Activated B cell treated with CpG ODN at 0.5 μM for 24 hours (primary cell): ENCODE results near the gene SLC2A8. TPM values are rescaled to one million over a fixed set of nuclear protein-coding genes. Genes with fewer than 3 reads are reported as not detected.

Source experiments
- ATAC-seq: fragments of 200-7000 bp; cut with Tn5 transposase; one replicate; pipeline ENCODE4 v1.10.0; 2021; ENCODE audit warnings: low read depth, mild to moderate bottlenecking, moderate library complexity
- CTCF ChIA-PET: fragments of 350-600 bp; sonication (Branson Sonifier 250); formaldehyde crosslinking; loops from one replicate; lab custom pipeline; 2021; ENCODE audit warnings: antibody characterized with exemption; lab: Charles Lee
- POLR2A ChIA-PET: fragments of 350-600 bp; sonication (Branson Sonifier 250); formaldehyde crosslinking; loops from one replicate; lab custom pipeline; 2021; ENCODE audit warnings: antibody characterized with exemption; lab: Charles Lee
- DNase-seq: peaks from one replicate; pipeline ENCODE4 v3.0.0; 2022
- H3K27ac Mint-ChIP-seq: one replicate; pipeline ENCODE4 v1.8.0; 2020; ENCODE audit warnings: mixed read lengths
- H3K27me3 Mint-ChIP-seq: one replicate; pipeline ENCODE4 v1.8.0; 2021; ENCODE audit warnings: mixed read lengths
- H3K36me3 Mint-ChIP-seq: one replicate; pipeline ENCODE4 v1.8.0; 2021; ENCODE audit warnings: low read depth, mixed read lengths
- H3K4me1 Mint-ChIP-seq: one replicate; pipeline ENCODE4 v1.8.0; 2021; ENCODE audit warnings: mixed read lengths
- H3K4me3 Mint-ChIP-seq: one replicate; pipeline ENCODE4 v1.8.0; 2020; ENCODE audit warnings: mild to moderate bottlenecking, mixed read lengths
- H3K9me3 Mint-ChIP-seq: one replicate; pipeline ENCODE4 v1.8.0; 2020; ENCODE audit warnings: mixed read lengths
- intact Hi-C: fragments of 100-400 bp; cut with micrococcal nuclease; formaldehyde crosslinking; loops from one replicate; pipeline ENCODE4 v1.15.1; 2024
- total RNA-seq: library from RNA; stranded (reverse); gene quantifications from 2 replicates; pipeline ENCODE4 v1.2.3, GENCODE V29; 2022
- TF ChIP-seq, protein P1 (sequence below): fragments of 200-600 bp; IDR thresholded peaks from one replicate; pipeline ENCODE4 v1.8.0; 2022; ENCODE audit warnings: antibody characterized with exemption, mild to moderate bottlenecking

The SLC2A8 gene, protein sequence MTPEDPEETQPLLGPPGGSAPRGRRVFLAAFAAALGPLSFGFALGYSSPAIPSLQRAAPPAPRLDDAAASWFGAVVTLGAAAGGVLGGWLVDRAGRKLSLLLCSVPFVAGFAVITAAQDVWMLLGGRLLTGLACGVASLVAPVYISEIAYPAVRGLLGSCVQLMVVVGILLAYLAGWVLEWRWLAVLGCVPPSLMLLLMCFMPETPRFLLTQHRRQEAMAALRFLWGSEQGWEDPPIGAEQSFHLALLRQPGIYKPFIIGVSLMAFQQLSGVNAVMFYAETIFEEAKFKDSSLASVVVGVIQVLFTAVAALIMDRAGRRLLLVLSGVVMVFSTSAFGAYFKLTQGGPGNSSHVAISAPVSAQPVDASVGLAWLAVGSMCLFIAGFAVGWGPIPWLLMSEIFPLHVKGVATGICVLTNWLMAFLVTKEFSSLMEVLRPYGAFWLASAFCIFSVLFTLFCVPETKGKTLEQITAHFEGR
- 13.4 and 17.1 TPM in 2 replicates for total RNA-seq

DNA sequence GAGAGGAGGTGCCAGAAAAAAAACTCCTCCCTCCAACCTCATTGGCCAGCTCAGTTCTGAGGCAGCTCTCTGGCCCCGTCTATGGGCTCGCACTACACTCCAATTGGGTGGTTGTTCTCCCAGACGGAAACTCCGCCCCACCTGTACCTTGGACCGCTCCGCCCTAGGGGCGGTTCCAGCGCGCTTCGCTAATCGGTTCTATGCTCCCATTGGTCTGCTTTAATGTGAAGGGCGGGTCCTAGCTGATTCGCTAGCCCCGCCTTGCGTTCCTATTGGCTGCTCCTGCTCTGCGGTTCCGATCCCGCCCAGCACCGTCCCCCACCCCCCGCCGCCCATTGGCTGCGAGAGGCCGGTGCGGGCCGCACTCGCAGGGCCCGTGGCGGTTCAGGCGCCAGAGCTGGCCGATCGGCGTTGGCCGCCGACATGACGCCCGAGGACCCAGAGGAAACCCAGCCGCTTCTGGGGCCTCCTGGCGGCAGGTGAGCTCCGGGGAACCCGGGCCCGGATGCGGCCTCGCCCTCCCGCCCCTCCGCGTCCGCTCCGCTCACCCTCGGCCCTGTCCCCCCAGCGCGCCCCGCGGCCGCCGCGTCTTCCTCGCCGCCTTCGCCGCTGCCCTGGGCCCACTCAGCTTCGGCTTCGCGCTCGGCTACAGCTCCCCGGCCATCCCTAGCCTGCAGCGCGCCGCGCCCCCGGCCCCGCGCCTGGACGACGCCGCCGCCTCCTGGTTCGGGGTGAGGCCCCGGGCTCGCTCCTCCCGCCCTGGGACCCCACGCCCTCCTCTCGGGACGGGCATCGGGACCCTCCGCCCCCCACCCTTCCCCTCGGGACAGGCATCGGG lies at the start of gene SLC2A8:
Gene SLC2A8, plus strand, starts transcription at position 362 of the 838 bp plus-strand sequence. Its CDS starts 62 bp downstream, at position 424.
- H3K27me3 Mint-ChIP-seq: no peaks in the 10 kb centered on the region
- H3K9me3 Mint-ChIP-seq: no peaks in the 10 kb centered on the region
- H3K4me1 Mint-ChIP-seq: peaks cover 10% of the 10 kb centered on the region
- peak within 1 kb of the TSS; percentile 83 for H3K4me3 Mint-ChIP-seq
- TF ChIP-seq, protein P1, sequence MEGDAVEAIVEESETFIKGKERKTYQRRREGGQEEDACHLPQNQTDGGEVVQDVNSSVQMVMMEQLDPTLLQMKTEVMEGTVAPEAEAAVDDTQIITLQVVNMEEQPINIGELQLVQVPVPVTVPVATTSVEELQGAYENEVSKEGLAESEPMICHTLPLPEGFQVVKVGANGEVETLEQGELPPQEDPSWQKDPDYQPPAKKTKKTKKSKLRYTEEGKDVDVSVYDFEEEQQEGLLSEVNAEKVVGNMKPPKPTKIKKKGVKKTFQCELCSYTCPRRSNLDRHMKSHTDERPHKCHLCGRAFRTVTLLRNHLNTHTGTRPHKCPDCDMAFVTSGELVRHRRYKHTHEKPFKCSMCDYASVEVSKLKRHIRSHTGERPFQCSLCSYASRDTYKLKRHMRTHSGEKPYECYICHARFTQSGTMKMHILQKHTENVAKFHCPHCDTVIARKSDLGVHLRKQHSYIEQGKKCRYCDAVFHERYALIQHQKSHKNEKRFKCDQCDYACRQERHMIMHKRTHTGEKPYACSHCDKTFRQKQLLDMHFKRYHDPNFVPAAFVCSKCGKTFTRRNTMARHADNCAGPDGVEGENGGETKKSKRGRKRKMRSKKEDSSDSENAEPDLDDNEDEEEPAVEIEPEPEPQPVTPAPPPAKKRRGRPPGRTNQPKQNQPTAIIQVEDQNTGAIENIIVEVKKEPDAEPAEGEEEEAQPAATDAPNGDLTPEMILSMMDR: no peak
- DNase-seq (peak; percentile 93), ATAC-seq (peak; percentile 94)
- H3K36me3 Mint-ChIP-seq: no peaks in the 10 kb centered on the region
- H3K27ac Mint-ChIP-seq: peak within 1 kb of the TSS; percentile 35
- intact Hi-C loops: loop anchor here (1.0 to 5.0 kb wide), 6 partner anchors 27 to 456 kb away; partner anchors contain the start of genes LRSAM1, RPL12, STXBP1 and ZNF79
- POLR2A ChIA-PET: interaction anchor here (0.5 to 2.3 kb wide), 22 partner anchors 9 to 1742 kb away, joined by 3 to 44 read pairs (median 4); partner anchors contain the start of genes LRSAM1, RPL12, ST6GALNAC4 and URM1
- CTCF ChIA-PET: interaction anchor here (0.8 to 2.5 kb wide), 8 partner anchors 58 to 483 kb away, joined by 3 to 23 read pairs (median 3); partner anchors contain the start of gene RALGPS1

DNA sequence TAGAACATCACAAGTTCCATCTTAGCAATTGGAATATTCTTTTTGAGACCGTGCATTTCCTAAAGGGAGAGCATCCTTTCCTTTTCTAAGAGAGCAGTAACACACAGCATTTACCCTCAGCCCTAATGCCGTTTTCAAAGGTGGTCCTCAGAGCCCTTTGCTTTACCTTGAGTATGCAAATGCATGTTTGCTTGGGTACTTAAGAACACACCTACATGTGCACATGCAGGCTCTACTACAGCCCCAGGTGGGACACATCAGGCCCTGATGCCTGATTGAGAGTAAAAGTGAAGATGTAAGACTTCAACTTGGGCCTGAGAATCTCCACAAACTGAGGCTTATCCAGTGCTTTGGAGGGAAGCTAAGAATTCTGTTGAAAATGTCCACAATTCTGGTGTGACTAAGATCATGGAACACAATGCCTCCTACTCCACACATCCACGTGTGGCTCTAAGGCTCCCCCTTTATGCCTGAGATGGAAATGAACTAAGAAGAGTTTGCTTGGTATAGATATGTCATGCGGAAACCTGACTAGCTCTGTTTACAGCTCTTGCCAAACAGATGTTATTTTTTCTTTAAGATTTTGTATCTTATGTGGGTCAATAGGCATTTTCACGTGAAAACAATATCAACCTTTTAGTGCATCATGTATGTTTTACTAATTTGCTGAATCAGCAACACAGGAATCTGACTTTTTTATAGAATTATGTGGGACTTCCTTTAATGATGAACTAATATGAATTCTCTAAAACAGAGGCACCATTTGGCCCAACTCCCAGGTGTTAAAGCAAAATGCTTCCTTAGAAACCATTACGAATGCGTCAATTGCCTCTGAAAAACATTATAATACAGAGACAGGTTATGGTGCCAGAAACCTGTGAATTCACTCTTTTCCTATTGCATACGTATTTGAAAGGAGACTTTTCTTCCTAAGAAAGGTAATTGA lies 48.9 kb upstream of the SLC2A8 start:
- no peak for DNase-seq

DNA sequence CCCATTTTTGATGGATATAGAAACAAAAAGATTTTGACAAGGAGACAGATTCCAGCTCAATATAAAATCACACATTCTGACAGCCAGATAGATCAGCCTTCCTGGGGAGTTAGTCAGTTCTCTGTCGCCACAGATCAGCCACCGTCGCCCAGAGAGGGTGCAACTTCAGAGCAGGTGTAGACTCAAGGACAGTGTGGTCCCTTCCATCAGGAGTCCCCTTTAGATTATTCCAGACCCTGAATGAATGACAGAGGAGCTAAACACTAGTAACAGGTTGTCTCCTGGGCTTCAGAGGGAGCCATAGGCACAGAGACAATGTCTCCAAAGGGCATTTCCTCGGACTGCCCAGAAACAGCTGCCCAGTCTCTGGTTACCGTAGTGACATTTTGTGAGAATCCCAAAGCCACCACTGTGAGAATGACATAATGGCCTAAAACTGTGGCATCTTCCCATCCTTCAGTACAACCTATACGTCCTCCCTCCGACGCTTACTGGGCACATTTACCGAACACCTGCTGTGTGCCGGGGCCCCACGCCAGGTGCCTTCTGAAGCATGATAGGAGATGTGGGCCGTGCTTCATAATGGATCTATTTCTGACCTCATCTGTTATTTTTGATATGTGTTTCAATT lies 47.4 kb upstream of the SLC2A8 start:
- Mint-ChIP-seq H3K4me3 (no peak overlapping the region), H3K27ac (no peak overlapping the region), H3K36me3 (no peaks in the 10 kb centered on the region), H3K4me1 (no peaks in the 10 kb centered on the region), H3K27me3 (no peaks in the 10 kb centered on the region), H3K9me3 (no peaks in the 10 kb centered on the region)
- no peak for DNase-seq
- intact Hi-C loops: loop anchor here (5.0 kb wide), 1 partner anchor 407 kb away; no protein-coding TSS in a partner anchor
- ChIA-PET CTCF (interaction anchor here (1.9 kb wide), 1 partner anchor 135 kb away, joined by 8 read pairs; no protein-coding TSS in a partner anchor), POLR2A (no interaction called here)
- no peak for ATAC-seq
- TF ChIP-seq, protein P1: no peak

More for the DNA sequence above, 48.9 kb upstream of the SLC2A8 start:
- no peaks in the 10 kb centered on the region for H3K27me3 Mint-ChIP-seq
- no peak for ATAC-seq
- no peaks in the 10 kb centered on the region for H3K9me3 Mint-ChIP-seq
- no peaks in the 10 kb centered on the region for H3K4me1 Mint-ChIP-seq
- no peaks in the 10 kb centered on the region for H3K36me3 Mint-ChIP-seq
- TF ChIP-seq, protein P1: no peak
- H3K27ac Mint-ChIP-seq: no peak overlapping the region
- ChIA-PET POLR2A (no interaction called here), CTCF (interaction anchor here (1.9 kb wide), 1 partner anchor 133 kb away, joined by 8 read pairs; no protein-coding TSS in a partner anchor)
- no peak overlapping the region for H3K4me3 Mint-ChIP-seq
- intact Hi-C loops: loop anchor here (5.0 kb wide), 1 partner anchor 406 kb away; no protein-coding TSS in a partner anchor
